ENCODE results near the gene USP22. TPM values are rescaled to one million over a fixed set of nuclear protein-coding genes. Genes with fewer than 3 reads are reported as not detected.

The USP22 gene
- total RNA-seq, 1 donor from 2014 or later, result 137 TPM

DNA sequence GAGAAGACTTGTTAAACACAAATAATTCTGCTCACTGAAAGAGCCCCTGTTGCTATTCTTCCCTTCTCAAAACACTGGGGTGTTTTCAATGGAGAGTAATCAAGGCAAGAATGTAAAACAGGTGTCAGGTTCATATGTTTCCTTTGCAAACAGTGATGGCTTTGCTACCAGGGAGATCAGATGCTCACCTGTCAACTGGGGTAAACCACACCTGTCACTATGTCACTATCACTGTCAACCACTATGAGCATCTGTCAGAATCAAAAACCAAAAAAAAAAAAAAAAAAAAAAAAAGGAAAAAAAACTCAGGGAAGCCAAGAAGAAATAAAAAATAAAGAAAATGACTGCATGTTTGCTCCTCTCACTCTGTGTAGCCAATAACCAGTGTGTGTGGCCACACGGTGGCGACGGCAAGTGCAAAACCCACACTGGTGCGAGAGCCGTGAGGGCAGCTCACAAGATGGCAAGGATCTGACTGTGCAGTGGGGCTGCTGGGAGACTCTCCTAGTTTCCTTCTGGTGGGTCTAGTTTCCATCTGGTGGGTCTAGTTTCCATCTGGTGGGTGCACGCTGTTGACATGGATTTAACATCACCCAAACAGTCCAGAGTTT lies 22.7 kb downstream of the USP22 start:
- DNase-seq, result no peak

DNA sequence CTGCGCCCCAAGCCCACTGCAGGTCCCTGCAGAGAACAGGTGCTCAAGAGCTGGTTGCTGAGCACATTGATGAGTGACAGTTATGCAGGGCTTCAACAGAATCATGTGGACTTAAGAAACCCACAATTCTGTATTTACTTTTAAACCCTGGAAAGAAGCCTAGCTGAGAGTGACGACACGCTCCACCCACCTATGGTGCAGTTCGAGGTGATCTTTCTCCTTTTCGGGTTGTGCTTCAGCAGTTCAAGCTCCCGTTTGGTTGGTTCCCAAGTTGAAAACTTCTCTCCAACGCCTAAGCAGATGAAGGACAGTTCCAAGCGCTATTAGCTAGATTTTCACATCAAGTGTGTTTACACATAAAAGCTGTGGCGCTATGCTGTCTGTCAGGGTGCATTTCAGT lies 23.9 kb downstream of the USP22 start:
- DNase-seq, result no peak

DNA sequence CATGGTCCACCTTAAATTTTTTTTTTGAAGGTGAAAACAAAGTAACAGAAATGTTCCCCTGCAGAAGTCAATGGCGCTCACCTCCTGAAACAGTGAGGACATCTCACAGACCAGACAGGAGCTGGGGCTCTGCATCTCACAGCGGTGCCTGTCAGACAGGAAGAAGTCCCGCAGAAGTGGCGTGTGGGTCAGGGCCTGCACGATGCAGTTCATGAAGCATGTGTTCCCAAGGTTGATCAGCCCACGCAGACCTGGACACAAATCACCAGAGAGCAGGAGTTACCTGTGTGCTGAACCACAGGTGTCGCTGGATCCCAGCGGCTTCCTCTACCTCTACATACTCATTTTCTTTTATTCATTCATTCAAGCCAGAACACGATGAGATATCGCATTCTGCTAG lies 24.9 kb downstream of the USP22 start:
- no peak for DNase-seq

DNA sequence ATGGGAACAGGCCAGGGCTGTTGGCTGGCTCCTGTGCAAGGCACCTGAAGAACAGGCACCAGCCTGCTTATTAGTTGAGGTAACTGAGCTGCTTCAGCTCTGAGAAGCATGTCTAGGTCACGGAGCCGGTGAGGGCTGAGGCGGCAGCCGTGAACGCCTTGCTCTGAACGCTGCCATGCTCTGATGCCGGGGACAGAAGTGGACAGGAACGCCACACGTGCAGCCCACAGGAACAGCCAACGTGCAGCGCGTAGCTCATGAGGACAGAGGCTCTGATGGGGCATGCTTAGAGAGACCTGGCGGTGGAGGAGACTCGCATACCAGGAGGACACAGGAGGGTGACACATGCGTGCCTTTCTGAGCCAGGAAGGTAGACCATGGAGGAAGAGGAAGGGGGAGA lies 25.6 kb downstream of the USP22 start:
- no peak for DNase-seq

DNA sequence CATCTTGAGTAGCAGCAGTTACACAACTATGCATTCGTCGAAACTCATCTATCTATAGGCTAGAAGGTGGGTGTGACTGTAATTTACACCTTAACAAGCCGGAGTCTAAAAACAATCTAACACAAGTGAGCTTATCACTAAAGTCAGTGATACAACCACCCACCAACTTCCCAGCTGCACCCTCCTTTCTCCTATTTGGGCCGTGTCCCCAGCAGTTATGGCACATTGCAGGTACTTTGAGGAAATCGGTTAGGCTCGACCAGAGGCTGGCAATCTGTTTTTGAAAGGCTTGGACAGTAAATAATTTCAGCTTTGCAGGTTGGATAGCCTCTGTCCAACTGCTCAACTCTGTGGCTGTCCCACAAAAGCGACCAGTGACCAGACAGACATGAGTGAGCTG lies 26.0 kb downstream of the USP22 start:
- no peak for DNase-seq

DNA sequence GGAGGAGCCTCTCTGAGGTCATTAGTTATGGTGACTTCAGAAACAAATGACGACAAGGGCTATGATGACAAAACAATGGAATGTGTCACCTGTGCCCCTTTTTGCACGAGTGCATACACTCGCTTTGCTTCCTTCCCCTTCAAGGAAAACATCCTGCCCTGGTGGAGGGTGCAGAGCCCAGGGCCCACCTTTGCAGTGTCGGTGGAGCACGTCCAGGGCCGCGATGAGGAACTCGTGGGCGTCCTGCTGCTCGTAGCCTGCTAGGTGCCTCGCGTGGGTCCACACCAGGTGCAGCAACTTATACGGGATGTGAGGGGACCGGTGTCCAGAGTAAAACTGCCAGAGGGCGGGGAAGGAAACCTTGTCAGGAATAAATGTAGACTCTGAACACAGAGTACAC lies 27.2 kb downstream of the USP22 start:
- DNase-seq, result no peak

DNA sequence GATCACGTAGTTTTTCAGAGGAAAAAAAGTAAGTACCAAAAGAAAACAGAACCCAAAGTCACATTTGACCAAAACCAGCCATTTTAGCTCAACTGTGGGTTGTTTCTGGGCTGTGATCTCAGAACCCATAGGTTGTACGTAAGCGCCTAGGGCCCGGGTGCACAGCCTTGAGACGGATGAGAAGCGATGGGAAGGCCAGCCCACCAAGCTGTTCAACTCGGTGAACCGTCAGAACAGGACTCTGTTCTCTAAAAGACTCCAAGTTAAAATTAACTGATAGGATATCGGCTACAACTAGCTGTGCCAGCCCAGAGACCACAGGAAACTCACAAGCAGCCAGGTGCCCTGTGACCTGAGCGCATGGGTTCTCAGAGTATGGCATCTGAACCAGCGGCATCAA lies 28.3 kb downstream of the USP22 start:
- DNase-seq, result no peak

DNA sequence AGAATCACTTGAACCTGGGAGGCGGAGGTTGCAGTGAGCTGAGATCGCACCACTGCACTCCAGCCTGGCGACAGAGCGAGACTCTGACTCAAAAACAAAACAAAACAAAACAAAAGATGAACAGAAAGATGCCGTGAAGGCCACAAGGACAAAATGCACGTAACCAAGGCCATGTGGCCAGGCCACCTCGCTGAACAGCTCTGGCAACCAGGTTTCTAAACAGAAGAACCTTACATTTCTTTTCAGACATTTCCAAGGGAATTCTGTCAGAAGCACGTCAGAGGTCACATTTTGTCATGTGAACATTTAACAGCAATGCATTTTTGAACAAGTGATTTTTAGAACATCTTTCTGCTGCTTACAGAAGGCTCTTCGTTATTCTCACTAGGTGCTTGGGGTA lies 28.8 kb downstream of the USP22 start:
- DNase-seq, result no peak

DNA sequence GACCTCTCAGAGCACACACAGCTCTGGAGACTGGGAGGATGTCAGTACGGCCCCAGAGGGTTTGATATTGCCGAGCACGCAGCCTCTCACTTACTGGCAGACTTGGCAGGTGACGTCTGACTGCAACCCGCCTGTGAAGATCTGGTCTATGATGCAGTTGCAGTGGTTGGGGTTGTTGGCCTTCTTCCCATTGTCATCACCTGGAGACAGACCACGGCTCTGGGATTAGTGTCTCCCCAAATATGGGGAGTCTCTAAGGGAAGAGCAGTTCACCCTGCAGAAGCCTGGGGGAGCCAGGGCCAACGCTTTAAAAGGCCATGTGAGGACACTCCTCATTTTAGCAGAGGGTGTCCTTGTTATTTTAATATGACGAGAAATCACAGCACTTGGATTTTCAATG lies 30.1 kb downstream of the USP22 start:
- no peak for DNase-seq

DNA sequence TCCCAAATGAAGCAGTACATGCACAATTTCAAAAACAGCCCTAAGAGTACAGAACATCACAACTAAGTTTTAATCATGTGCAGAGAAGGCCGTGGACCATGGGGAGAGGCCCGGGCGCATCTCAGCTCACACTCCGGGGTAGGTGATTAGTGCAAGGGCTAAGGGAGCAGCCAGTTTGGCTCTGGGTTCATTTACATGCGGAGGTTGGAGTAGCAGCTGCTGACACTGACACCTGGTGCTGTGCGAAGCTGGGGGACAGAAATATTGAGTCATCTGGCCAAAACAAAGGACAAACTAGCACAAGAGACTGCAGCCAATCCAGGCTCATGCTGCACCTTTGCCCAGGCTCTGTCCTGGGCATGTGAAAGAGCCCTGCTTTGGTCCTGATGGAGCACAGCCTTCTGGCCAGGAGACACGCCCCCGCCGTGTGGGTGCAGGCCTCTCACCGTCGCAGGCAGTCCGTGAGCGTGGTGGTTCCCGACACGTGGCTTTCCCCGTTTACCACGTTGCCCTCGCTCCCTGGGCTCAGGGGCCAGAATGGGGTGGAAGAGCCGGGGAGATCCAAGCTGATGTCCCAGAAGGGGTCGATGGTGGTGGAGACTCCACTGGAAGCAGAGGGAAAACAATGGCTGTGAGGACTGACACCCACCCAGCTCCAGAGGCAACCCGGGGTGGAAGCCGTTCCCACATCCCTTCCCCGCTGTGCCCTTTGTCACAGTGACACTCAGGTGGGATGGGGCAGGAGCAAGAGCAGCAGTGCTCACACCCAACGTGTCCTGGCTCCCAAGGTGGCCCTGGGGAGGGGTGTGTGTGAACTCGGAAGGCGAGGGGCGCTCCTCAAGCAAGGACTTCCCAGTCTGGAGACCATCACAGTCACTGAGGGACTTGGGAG lies 31.9 kb downstream of the USP22 start:
- no peak for DNase-seq

DNA sequence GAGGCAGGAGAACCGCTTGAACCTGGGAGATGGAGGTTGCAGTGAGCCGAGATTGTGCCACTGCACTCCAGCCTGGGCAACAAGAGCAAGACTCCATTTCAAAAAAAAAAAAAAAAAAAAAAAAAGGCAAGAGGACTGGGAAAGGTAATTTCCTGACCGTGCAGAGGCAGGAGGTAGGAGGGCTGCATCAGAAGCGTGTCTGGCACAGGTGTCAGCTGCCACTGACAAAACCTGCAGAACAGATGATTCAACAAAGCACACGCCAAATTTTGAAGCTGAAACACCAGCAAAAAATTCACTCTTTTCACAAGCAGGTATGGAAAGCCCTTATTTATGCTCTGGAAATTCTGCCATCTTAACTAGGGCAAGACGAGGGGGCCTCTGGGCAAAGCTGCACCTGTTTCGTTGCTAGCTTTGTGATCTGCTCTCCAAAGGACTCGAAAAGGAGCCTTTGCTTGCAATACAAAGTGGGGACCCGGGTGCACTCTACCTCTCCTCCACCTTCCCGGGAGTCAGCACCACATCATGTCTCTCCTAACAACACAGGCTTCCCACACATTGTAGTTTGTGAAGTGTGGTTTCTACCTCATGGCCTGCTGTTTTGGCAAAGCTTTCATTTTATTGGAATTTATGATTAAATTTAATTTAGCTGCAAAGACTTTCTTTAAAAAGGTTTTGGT lies 33.7 kb downstream of the USP22 start:
- no peak for DNase-seq

DNA sequence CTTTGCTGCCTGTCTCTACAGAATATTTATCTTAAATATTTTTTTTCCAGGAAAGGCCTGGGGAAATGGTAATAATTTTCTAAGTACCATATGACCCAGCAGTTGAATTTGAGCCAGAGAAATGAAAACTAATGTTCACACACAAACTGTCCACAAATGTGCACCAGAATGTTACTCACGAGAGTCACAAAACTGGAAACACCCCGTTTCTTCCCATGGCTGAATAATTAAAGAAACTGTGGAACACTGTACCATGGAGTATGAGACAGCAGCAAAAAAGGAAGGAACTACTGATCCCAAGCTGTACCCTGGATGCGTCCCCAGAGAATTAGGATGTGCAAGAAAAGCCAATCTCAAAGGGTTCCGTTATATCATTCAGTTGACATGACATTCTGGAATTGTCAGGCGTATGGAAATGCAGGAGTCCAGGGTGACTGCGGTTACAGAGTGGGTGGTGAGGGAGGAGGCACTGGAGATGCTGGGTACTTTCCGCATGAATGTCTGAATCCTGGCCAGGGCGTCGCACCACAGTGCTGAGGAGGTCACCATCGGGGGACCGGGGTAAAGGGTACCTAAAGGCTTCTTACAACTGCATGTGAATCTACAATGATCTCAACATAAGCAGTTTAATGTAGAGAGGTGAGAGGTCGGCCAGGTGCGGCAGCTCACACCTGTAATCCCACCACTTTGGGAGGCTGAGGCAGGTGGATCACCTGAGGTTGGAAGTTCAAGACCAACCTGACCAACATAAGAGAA lies 34.5 kb downstream of the USP22 start:
- DNase-seq, result no peak

DNA sequence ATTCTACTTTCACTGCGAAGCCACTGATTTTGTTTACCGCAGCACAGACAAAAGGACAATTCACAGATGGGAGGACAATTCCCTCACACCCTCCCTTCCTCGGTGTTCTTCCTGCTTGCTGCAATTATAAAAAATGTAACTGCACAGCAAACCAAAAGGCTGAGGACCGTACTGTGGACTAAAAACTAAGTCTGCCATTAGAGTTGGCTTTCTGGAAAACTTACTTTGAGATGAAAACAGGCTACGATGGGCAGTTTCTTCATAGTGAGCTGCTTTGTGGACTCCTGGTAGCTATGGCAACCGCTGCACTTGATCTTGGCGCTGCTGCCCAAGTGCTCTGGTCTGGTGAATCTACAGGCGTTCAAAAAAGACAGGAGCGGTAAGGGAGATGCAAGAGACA lies 35.2 kb downstream of the USP22 start:
- no peak for DNase-seq

DNA sequence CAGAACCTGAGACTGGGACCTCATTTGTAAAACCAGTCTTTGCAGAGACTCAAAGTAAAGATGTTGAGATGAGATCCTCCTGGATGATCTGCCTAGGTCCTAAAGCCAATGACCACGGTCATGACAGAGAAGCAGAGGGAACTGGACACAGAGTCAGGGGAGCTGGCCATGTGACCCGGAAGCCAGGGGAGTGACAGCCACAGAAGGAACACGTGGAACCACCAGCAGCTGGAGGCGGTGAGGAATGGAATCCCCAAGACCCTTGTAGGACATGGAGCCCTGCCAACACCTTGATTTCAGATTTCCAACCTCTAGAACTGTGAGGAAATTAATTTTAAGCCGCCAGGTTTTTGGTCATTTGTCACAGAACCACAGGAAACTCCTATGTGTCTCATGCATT lies 37.0 kb downstream of the USP22 start:
- no peak for DNase-seq

DNA sequence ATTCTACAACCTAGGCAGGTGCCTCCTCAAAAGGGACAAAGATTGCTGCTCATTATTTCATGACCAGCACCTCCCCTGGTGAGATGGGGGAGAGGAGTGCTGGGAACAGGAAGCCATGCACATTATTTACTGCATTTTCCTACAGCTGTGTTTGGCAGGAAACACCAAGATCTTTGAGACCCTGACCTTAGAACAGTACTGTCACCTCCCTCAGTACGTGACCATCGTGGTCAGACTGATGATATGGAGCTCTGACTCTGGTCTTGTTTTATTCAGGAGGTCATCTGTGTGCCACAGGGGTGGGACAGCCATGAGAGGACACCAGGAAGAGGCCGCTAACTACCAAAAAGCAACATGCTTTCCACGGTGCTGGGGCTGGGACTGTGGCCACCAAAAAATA lies 37.4 kb downstream of the USP22 start:
- no peak for DNase-seq

DNA sequence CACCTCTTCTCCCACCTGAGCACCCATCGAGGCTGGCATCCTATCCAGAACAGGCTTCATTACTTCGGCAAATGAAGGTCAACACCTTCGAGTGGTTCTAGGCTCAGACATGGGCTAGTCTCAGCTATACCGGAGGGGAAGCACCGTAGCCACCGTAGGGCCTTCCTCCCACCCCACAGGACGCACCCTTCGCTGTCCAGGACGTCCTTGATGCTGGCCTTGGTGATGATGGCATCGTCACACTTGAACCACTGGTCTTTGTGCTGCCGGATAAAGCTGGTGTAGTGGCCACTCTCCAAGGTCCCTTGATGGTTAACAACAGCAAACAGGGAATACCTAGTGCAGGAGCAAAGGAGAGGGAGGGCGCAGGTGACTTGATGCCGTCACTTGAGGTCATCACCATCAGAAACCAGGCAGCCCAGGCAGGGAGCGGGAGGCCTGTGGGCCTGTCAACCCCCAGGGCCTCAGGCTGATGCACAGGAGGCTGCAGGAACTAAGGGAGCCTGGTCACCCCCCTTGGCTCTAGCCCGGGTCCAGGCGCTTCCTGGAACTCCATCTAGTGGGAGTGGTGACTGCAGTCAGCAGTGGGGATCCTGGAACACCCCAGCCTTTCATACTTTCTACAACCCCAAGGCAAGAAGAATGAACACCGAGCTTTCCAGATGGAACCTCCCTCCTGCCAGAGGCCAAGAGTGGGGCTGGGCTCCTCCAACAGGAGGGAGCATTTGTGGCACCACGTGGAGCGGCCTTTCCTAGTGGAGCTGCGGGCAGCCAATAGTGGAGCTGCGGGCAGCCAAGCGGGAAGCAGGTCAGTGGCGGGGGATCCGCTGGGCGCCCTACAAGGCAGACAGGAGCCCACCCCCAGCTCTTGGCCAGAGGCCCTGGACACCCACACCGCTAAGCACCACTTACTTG lies 38.5 kb downstream of the USP22 start:
- DNase-seq, result no peak

DNA sequence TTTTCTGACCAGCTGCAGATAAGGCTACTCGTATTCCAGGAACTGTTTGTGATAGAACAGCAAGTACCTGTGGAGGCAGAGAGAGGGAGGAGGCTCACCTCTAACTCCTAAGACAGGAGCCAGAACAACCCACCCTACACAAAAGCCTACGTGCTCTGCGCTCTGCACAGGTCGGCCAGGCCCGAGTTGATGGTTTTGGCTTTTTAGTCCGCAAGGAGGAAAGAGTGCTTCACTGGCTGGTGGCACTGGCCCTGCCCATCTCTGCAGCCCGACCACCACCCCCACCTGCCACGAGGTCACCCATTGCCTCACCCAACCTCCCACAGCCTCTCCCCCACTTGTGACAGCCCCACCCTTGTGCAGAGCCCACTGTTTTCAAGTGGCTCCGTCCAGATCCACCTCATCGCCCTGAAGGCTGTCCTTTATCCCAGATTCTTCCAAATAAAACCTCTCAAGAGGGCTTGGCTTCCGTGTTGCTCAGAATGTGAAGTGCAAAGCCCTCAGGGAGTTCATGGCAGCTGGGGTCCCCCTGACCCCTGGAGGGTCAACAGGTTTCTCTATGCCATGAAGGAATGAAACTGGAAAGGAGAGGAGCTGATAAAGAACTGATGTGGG lies 39.7 kb downstream of the USP22 start:
- DNase-seq, result no peak

DNA sequence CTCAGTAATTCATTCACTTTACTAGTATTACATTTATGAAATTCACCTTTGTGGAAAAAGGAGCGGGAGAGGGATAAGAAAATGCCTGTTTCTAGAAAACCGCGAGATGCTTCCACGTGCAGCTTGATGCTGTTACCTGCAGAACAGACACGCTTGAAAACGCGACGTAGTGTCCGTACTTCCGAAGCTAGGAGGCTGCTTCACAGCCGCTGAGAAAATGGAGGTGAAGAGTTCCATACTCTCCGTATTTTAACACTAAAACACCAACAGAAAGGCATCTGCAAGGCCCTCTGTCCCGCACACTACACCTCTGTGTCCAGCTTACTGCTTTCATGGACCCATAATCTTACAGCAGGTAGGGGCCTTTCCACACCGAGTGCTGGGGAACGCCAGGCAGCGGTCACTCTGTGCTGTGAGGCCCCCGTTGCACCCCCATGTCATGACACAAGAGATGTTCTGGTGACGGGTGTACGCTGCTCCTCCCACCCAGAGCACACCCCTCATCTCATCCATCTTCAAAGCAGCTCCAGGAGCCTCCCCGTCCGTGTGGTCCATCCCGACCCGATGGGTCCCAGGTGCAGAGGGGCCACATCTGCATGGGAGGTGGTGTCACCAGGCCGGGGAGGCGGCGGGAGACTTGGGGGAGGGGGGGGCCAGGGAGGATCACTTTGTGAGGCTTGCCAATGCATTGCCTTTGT lies 40.4 kb downstream of the USP22 start:
- no peak for DNase-seq

DNA sequence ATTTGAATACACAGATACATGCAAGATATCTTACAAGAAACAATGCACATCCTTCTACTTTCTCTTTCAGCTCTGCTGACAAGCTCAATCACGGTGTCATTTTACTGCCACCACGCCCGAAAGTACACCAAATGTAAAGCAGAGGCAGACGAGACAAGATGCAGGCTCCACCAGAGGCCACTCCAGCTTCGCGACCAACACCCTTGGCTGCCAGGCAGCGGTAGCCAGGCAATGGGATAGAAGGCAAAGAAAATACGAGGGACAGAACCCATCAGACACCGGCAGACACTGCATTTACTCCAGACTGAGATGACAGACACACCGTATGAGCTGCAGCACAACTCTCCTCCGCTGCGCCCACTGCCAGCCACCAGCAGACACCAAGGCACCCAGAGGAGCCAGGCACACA lies 41.0 kb downstream of the USP22 start:
- DNase-seq, result no peak

DNA sequence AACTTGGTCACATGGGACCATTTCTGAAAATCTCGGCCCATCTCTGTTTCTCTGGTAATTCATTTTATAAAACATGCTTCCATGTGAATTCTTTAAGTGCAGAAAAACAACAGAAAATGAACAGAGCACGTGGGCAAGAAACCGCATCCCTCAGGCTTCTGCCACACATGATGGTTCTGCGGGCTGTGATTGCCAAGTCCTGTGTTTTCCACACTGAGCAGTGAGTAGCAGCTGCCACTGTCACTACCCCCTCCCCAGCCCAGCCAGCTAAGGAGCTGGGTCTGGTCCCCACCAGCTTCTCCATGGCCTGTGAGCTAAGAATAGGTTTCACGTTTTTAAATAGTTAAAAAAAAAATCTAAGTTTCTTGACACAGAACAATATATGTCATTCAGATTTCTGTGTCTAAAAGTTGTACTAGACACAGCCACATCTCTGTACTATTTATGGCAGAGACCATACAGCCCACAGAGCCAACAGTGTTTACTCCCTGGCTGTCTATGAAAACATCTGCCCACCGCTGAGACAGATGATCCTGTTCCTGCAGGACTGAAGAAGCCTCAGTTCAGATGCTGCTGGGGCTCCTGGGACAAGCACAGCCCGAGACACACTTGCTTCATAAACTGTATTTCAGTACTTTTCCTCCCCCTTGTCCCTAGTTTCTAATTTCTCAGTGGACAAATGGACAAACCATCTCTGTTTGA lies 41.5 kb downstream of the USP22 start:
- no peak for DNase-seq

Measured in skin of body (tissue), 2 donors.